ENCODE measurements around the gene GPRIN3. TPM values are rescaled to one million over a fixed set of nuclear protein-coding genes. Genes with fewer than 3 reads are reported as not detected.

GPRIN3 gene
- 0.48 and 0.53 TPM in 2 replicates for total RNA-seq (2021)
- long read RNA-seq, full-length matches to known transcripts, result 2 of 2 reads
- long read RNA-seq, partial matches to known transcripts, result 0 of 2 reads
- long read RNA-seq, other reads (novel, unspliced or antisense), result 0 of 2 reads

GRCh38 chr4:89307446-89308160, at the start of gene GPRIN3:
GPRIN3 (minus strand) TSS chr4:89307800; CDS start chr4:89250110, 57,690 bp downstream.
- DNase-seq, result peak; percentile 79
- H3K4ac ChIP-seq (ENCODE audit: low read depth, low read length), result no peak within 1 kb of the TSS
- no peaks in the 10 kb centered on the region for H4K20me1 ChIP-seq (ENCODE audit: control insufficient read depth, insufficient read depth, insufficient read length)
- peak within 1 kb of the TSS; percentile 77 to 85 for H3K4me3 Mint-ChIP-seq
- no peak within 1 kb of the TSS for H3K23ac ChIP-seq (ENCODE audit: insufficient read length, low read depth, low read length)
- H3K27ac ChIP-seq (ENCODE audit: insufficient read length, low read depth, low read length), result no peak within 1 kb of the TSS
- peaks cover 41% of the 10 kb centered on the region for H3K27me3 Mint-ChIP-seq (ENCODE audit: low read depth)
- no peaks in the 10 kb centered on the region; a peak in 1 of 7 replicates for H3K36me3 Mint-ChIP-seq (ENCODE audit: insufficient read depth in 1 of 3, low read depth in 3 of 3)
- no peak within 1 kb of the TSS for H3K9ac ChIP-seq (ENCODE audit: extremely low read depth, insufficient read length, low read length)
- no peak within 1 kb of the TSS for H3K18ac ChIP-seq (ENCODE audit: insufficient read length, low read depth, low read length)
- no peak within 1 kb of the TSS for H3K56ac ChIP-seq (ENCODE audit: insufficient read length, low read depth, low read length)
- peak within 1 kb of the TSS; percentile 55 for H3K4me2 ChIP-seq (ENCODE audit: insufficient read depth, insufficient read length, low read length)
- no peak within 1 kb of the TSS for H2BK5ac ChIP-seq (ENCODE audit: insufficient read length, low read length)
- H3K4me1 ChIP-seq (ENCODE audit: insufficient read depth, low read length), result peaks cover 5% of the 10 kb centered on the region
- no peaks in the 10 kb centered on the region; the same call in 1 of the 2 replicates for H3K27me3 ChIP-seq (ENCODE audit: insufficient read depth, low read length)
- no peak within 1 kb of the TSS; a peak in 1 of 7 replicates for H3K27ac Mint-ChIP-seq
- H2BK120ac ChIP-seq (ENCODE audit: low read depth, low read length, poor library complexity, severe bottlenecking), result no peak within 1 kb of the TSS
- H3K79me2 ChIP-seq (ENCODE audit: insufficient read depth, low read length), result no peaks in the 10 kb centered on the region
- H3K9me3 ChIP-seq (ENCODE audit: control insufficient read depth, low read depth, low read length), result no peaks in the 10 kb centered on the region
- no CpG with 5 or more reads among the region's 67 CpGs for WGBS (ENCODE audit: extremely low coverage, insufficient read length, low lambda C conversion rate)
- TF ChIP-seq, protein P1, sequence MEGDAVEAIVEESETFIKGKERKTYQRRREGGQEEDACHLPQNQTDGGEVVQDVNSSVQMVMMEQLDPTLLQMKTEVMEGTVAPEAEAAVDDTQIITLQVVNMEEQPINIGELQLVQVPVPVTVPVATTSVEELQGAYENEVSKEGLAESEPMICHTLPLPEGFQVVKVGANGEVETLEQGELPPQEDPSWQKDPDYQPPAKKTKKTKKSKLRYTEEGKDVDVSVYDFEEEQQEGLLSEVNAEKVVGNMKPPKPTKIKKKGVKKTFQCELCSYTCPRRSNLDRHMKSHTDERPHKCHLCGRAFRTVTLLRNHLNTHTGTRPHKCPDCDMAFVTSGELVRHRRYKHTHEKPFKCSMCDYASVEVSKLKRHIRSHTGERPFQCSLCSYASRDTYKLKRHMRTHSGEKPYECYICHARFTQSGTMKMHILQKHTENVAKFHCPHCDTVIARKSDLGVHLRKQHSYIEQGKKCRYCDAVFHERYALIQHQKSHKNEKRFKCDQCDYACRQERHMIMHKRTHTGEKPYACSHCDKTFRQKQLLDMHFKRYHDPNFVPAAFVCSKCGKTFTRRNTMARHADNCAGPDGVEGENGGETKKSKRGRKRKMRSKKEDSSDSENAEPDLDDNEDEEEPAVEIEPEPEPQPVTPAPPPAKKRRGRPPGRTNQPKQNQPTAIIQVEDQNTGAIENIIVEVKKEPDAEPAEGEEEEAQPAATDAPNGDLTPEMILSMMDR (conservative IDR thresholded peaks at IDR 0.05), result peak; percentile 64
- no peaks in the 10 kb centered on the region for H3K79me1 ChIP-seq (ENCODE audit: insufficient read depth, low read depth, low read length, poor library complexity, severe bottlenecking)
- H3K23me2 ChIP-seq (ENCODE audit: insufficient read length, low read depth, low read length, poor library complexity, severe bottlenecking), result peaks cover 4% of the 10 kb centered on the region
- no peaks in the 10 kb centered on the region; a peak in 1 of 5 replicates for H3K9me3 Mint-ChIP-seq
- no peak within 1 kb of the TSS for H2AFZ ChIP-seq (ENCODE audit: low read length)
- no peak within 1 kb of the TSS for H2AK5ac ChIP-seq (ENCODE audit: insufficient read length, low read length)
- no peak within 1 kb of the TSS for H4K8ac ChIP-seq (replicated peaks; ENCODE audit: insufficient read length, low read depth, low read length)
- H3K4me1 Mint-ChIP-seq, result peaks cover 11 to 19% of the 10 kb centered on the region in 2 experiments
- H4K5ac ChIP-seq (ENCODE audit: insufficient read length, low read depth, low read length), result no peak within 1 kb of the TSS
- no peak within 1 kb of the TSS for H3K14ac ChIP-seq (ENCODE audit: insufficient read depth, low read length)
- no peak within 1 kb of the TSS for H3T11ph ChIP-seq (ENCODE audit: low read length)
- H2BK15ac ChIP-seq (ENCODE audit: low read depth, low read length), result no peak within 1 kb of the TSS
- H4K91ac ChIP-seq (ENCODE audit: insufficient read length, low read depth, low read length), result no peak within 1 kb of the TSS
- no peak within 1 kb of the TSS for H2BK12ac ChIP-seq (ENCODE audit: insufficient read length, low read depth, low read length)
- no peak within 1 kb of the TSS for H2BK20ac ChIP-seq (ENCODE audit: low read depth, low read length, poor library complexity, severe bottlenecking)

Data from H9 (cell line).